DOHH2 (cell line): ENCODE measurements around the gene VWA5B2.

Experiments used
- CTCF ChIP-seq: fragments of 200-600 bp; sonication (generic); IDR thresholded peaks from one replicate; pipeline ENCODE4 v1.5.1; 2014; ENCODE audit warnings: antibody characterized with exemption, mild to moderate bottlenecking, low read depth, low read length; ENCODE audit not compliant: poor library complexity, severe bottlenecking
- EZH2phosphoT487 ChIP-seq: fragments of 200-600 bp; sonication (generic); IDR thresholded peaks from 2 replicates; pipeline ENCODE4 v1.6.1; 2017; ENCODE audit warnings: borderline replicate concordance, mild to moderate bottlenecking, antibody characterized with exemption, low read length, moderate library complexity, mixed read lengths

- TF ChIP-seq CTCF: no peak
- TF ChIP-seq EZH2phosphoT487: no peak
Measured at GRCh38 chr3:184186184-184186901, 43.0 kb upstream of the VWA5B2 start, which contains the start of gene ABCF3.
